OCI-LY3 (cell line): ENCODE data around the gene MINDY4.

Experiments used
- H2AFZ ChIP-seq: fragments of 200-600, 300-600 bp; shearing (Covaris generic); 2 replicates; pipeline ENCODE4 v1.6.0; 2014; ENCODE audit warnings: antibody characterized with exemption, low read depth, low read length
- H3K27ac ChIP-seq: fragments of 200-600, 300-600 bp; sonication (generic); 2 replicates; pipeline ENCODE4 v1.5.1; 2014; ENCODE audit warnings: mild to moderate bottlenecking, low read length, moderate library complexity, mixed read lengths
- H3K27me3 ChIP-seq: fragments of 200-600, 300-600 bp; sonication (generic); 2 replicates; pipeline ENCODE4 v1.6.1; 2014; ENCODE audit warnings: low read depth, low read length, mixed read lengths
- H3K36me3 ChIP-seq: fragments of 200-600, 300-600 bp; sonication (generic); replicated peaks from 2 replicates; pipeline ENCODE3; 2014; ENCODE audit warnings: low read depth, low read length, mixed read lengths
- H3K4me1 ChIP-seq: fragments of 300-600, 200-600 bp; sonication (generic); 2 replicates; pipeline ENCODE4 v1.6.1; 2014; ENCODE audit warnings: low read length, mixed read lengths
- H3K4me2 ChIP-seq: fragments of 200-600, 300-600 bp; sonication (generic); 2 replicates; pipeline ENCODE4 v1.6.1; 2014; ENCODE audit warnings: low read length, mixed read lengths
- H3K4me3 ChIP-seq: fragments of 300-600, 200-600 bp; sonication (generic); 2 replicates; pipeline ENCODE4 v1.5.1; 2014; ENCODE audit warnings: antibody characterized with exemption, mild to moderate bottlenecking, low read length, moderate library complexity
- H3K79me2 ChIP-seq: fragments of 300-600, 200-600 bp; shearing (Covaris generic); 2 replicates; pipeline ENCODE4 v1.6.1; 2014; ENCODE audit warnings: mild to moderate bottlenecking, low read length, mixed read lengths
- H3K9ac ChIP-seq: fragments of 300-600, 200-600 bp; shearing (Covaris generic); 2 replicates; pipeline ENCODE4 v1.6.0; 2014; ENCODE audit warnings: mild to moderate bottlenecking, low read length, moderate library complexity
- H3K9me3 ChIP-seq: fragments of 200-600, 300-600 bp; shearing (Covaris generic); 2 replicates; pipeline ENCODE4 v1.6.1; 2014; ENCODE audit warnings: low read length, mixed read lengths; ENCODE audit not compliant: insufficient read depth
- H4K20me1 ChIP-seq: fragments of 200-600, 300-600 bp; sonication (generic); 2 replicates; pipeline ENCODE4 v1.6.1; 2016; ENCODE audit warnings: low read length, mixed read lengths; ENCODE audit not compliant: insufficient read depth
- EZH2phosphoT487 ChIP-seq: fragments of 200-600 bp; shearing (Covaris generic); IDR thresholded peaks from 2 replicates; pipeline ENCODE4 v1.6.1; 2018; ENCODE audit warnings: antibody characterized with exemption, mixed run types, low read depth
- TF ChIP-seq, protein P1 (sequence below): fragments of 200-600, 300-600 bp; sonication (generic); IDR thresholded peaks from 2 replicates; pipeline ENCODE4 v1.5.1; 2014; ENCODE audit warnings: antibody characterized with exemption, low read length, low read depth

Gene MINDY4

DNA sequence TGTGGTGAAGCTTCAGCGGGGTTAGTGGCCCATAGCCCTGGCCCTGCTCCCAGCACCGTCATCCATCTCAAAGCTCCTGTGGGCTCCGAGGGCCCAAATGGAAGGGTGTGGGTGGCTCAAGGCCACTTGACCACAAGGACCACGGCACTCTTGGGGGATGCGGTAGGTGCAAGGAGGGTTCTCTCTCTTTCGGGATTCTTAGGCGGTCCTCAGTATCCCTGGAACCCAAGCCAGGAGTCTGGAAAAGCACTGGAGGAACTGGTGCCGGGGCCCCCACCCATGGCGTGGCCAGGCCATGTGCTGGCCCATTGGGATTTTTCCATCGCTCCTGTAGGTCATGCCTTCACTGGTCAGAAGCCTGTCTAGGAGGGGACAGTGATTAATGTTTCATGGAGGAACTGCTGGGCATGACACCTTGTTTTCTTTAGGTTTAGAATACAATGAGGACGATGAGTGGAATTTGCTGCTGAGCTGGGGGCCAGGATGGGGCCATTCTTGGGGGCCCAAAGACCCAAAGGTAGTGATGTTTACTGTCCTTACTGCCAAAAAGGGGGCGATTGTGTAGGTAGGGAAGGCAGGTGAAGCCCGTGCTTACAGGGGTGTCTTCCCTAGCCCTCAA lies 157.1 kb downstream of the MINDY4 start:
- TF ChIP-seq EZH2phosphoT487, result no peak
- TF ChIP-seq, protein P1, sequence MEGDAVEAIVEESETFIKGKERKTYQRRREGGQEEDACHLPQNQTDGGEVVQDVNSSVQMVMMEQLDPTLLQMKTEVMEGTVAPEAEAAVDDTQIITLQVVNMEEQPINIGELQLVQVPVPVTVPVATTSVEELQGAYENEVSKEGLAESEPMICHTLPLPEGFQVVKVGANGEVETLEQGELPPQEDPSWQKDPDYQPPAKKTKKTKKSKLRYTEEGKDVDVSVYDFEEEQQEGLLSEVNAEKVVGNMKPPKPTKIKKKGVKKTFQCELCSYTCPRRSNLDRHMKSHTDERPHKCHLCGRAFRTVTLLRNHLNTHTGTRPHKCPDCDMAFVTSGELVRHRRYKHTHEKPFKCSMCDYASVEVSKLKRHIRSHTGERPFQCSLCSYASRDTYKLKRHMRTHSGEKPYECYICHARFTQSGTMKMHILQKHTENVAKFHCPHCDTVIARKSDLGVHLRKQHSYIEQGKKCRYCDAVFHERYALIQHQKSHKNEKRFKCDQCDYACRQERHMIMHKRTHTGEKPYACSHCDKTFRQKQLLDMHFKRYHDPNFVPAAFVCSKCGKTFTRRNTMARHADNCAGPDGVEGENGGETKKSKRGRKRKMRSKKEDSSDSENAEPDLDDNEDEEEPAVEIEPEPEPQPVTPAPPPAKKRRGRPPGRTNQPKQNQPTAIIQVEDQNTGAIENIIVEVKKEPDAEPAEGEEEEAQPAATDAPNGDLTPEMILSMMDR, result no peak
- Histone ChIP-seq H3K4me3 (no peak overlapping the region), H3K9ac (no peak overlapping the region), H3K4me2 (no peak overlapping the region), H2AFZ (no peak overlapping the region), H3K4me1 (no peaks in the 10 kb centered on the region), H4K20me1 (no peaks in the 10 kb centered on the region), H3K27ac (no peak overlapping the region), H3K79me2 (no peaks in the 10 kb centered on the region), H3K36me3 (no peaks in the 10 kb centered on the region), H3K27me3 (no peaks in the 10 kb centered on the region), H3K9me3 (no peaks in the 10 kb centered on the region)

DNA sequence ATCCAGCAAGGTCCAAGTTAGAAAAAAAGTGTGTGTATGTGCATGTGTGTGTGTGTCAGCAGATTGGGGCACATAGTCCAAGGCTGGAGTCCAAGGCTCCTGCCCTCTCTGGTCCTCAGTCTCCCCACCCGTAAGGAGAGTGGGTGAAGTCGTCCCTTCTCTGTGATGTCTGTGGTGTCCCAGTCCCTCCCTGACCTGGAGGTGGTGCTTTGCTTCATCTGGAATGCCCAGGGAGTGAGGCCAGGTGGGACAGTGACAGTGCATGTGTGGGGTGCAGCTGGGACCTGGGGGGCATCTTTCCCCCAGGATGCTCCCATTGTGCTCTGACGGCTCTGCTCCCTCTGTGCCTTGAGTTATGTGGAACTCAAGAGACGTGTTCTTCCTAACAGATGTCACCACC lies 158.5 kb downstream of the MINDY4 start:
- no peaks in the 10 kb centered on the region for H3K36me3 ChIP-seq
- no peak overlapping the region for H2AFZ ChIP-seq

DNA sequence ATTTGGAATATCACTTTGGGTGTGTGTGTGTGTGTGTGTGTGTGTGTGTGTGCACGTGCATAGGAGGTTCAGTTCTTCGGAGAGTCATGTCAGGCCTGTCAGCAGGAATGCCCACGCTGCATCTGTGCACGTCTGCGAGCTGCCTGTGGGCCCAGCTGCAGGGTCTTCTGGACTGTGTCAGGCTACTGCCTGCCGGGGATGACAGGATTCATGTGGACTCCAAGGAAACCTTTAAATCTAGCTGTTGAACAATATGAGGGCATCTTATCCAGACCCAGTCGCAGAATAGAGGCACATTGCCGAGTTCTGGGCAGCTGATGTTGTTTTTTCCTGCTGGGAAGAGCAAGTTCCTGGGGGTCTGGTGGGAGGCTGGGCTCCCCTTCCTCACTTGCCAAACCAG lies 159.4 kb downstream of the MINDY4 start:
- H3K36me3 ChIP-seq, result no peaks in the 10 kb centered on the region
- H3K4me3 ChIP-seq, result no peak overlapping the region
- H3K27ac ChIP-seq, result no peak overlapping the region
- H2AFZ ChIP-seq, result no peak overlapping the region
- no peaks in the 10 kb centered on the region for H3K27me3 ChIP-seq
- H3K9ac ChIP-seq, result no peak overlapping the region
- no peak for TF ChIP-seq EZH2phosphoT487
- TF ChIP-seq, protein P1, result no peak
- H3K79me2 ChIP-seq, result no peaks in the 10 kb centered on the region
- no peak overlapping the region for H3K4me2 ChIP-seq
- H4K20me1 ChIP-seq, result no peaks in the 10 kb centered on the region
- H3K4me1 ChIP-seq, result no peaks in the 10 kb centered on the region
- H3K9me3 ChIP-seq, result no peaks in the 10 kb centered on the region

More for the DNA sequence above, 158.5 kb downstream of the MINDY4 start:
- Histone ChIP-seq H3K79me2 (no peaks in the 10 kb centered on the region), H3K9me3 (no peaks in the 10 kb centered on the region), H3K4me2 (no peak overlapping the region), H3K27me3 (no peaks in the 10 kb centered on the region), H3K4me1 (no peaks in the 10 kb centered on the region), H3K27ac (no peak overlapping the region), H3K4me3 (no peak overlapping the region), H4K20me1 (no peaks in the 10 kb centered on the region), H3K9ac (no peak overlapping the region)
- TF ChIP-seq, protein P1, result no peak
- no peak for TF ChIP-seq EZH2phosphoT487

DNA sequence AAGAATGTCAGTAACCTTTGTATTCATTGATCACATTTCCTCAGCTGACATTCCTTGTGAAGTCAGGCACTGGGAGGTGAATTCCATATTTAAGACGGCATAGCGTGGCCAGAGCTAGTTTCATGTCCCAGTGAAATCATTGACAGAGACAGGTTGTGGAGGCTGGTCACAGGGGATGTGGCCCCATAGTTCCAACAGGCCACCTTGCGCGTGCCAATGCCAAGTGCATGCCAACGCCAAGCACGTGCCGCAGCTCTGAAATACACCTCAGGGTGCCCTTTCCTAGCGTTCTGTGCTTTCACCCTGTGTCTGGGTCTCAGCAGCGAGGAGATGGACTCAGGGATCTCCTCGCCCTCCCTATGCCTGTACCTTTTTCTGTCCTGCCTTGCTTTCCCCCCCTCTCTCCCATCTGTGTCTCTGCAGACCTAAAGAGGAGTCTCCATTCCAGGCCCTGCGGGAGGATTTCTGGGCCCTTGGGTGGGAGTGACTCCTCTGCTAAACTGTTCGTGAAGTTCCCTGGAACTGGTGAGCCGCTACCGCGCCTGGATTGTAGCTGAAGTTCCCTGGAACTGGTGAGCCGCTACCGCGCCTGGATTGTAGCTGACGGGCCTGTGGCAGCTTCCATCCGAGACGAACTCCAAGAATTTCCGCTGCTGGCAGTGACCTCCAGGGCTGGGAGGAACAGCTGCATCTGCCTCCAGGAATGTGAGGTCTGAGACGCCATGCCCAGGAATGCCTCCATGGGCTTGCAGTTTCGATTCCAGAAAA lies 160.1 kb downstream of the MINDY4 start:
- Histone ChIP-seq H3K9me3 (no peaks in the 10 kb centered on the region), H3K27ac (no peak overlapping the region), H3K4me1 (no peaks in the 10 kb centered on the region), H3K4me3 (no peak overlapping the region), H3K9ac (no peak overlapping the region), H3K4me2 (no peak overlapping the region), H3K79me2 (no peaks in the 10 kb centered on the region), H2AFZ (no peak overlapping the region), H4K20me1 (no peaks in the 10 kb centered on the region), H3K36me3 (no peaks in the 10 kb centered on the region), H3K27me3 (no peaks in the 10 kb centered on the region)
- TF ChIP-seq, protein P1, result no peak
- no peak for TF ChIP-seq EZH2phosphoT487
